ENCODE data around the gene NOTCH2. TPM values are rescaled to one million over a fixed set of nuclear protein-coding genes. Genes with fewer than 3 reads are reported as not detected.
A peak's percentile ranks its signal among the peaks of the same experiment; 100 is the strongest.

Gene NOTCH2
- total RNA-seq, 3 donors from 2014 or later = 57.7 to 99.3 (median 60.8) TPM

DNA sequence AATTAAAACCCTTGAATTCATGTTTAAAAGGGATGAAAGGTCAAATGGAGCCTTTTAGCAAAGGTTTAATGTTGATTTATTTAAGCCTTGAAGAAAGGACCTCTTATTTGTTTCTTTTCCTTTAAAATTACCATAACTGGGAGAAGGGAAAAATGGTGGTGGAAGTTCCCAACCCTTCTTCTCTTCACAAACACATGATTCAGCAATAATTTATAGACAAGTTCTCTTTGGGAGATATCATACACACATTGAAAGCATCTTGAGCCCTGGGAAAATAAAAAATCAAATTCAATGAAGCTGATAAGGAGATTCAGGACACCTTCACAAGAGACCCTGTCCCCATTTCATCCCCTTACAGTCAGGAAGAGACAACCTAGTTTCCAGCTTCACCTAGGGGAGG, 182.0 kb downstream of the NOTCH2 start:
- Histone ChIP-seq H3K4me1 (ENCODE audit: low read depth) (no peaks in the 10 kb centered on the region), H3K36me3 (ENCODE audit: low read depth) (no peaks in the 10 kb centered on the region), H3K4me3 (no peak overlapping the region), H3K9me3 (no peaks in the 10 kb centered on the region)
- TF ChIP-seq, protein P1, sequence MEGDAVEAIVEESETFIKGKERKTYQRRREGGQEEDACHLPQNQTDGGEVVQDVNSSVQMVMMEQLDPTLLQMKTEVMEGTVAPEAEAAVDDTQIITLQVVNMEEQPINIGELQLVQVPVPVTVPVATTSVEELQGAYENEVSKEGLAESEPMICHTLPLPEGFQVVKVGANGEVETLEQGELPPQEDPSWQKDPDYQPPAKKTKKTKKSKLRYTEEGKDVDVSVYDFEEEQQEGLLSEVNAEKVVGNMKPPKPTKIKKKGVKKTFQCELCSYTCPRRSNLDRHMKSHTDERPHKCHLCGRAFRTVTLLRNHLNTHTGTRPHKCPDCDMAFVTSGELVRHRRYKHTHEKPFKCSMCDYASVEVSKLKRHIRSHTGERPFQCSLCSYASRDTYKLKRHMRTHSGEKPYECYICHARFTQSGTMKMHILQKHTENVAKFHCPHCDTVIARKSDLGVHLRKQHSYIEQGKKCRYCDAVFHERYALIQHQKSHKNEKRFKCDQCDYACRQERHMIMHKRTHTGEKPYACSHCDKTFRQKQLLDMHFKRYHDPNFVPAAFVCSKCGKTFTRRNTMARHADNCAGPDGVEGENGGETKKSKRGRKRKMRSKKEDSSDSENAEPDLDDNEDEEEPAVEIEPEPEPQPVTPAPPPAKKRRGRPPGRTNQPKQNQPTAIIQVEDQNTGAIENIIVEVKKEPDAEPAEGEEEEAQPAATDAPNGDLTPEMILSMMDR (IDR thresholded peaks at IDR 0.05) = no peak
- intact Hi-C loops (cut with DNase I, micrococcal nuclease) = no loop called here
- DNase-seq (no peak), ATAC-seq (no peak)

DNA sequence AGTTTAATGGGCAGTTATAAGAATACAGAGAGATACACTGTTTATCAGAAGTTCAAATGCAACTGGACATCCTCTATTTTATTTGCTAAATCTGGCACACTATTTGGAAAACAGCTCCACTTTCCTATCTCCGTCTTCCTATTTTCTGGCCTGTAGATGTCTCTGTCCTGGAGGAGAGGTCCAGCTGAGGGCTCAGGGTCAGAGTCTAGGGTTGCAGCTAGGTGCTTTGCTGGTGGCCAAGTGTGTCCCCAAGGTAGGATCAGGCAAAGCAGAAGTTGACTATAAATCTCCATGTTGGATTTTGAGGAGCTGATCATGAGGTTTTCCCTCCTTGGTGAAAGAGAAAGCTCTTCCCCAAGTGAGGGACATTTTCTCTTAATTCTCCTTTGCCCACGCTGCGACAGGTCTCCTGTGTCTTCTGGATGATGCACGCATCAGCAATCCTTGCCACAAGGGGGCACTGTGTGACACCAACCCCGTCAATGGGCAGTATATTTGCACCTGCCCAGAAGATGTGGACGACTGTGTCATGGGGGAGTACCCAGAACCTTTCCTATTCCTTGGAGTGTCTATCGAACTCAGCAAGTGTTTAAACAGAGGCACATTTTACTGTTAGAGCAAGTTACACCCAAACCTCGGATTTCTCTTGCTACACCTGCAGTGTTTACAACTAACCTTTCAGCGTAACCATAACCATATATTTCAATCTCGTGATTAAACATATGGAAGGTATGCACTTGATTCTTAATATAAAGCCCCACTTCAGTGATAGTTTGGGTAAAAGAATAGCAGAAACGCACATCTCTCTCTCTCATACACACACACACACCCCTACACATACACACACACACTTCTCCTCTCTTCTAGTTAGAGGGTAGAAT, 183.3 kb downstream of the NOTCH2 start:
- Histone ChIP-seq H3K4me1 (ENCODE audit: low read depth) (no peaks in the 10 kb centered on the region), H3K36me3 (ENCODE audit: low read depth) (no peaks in the 10 kb centered on the region), H3K4me3 (no peak overlapping the region), H3K9me3 (no peaks in the 10 kb centered on the region)
- ATAC-seq = peak; percentile 86
- peak; percentile 47 to 87 (median 72) for DNase-seq
- TF ChIP-seq, protein P1 (IDR thresholded peaks at IDR 0.05) = peak; percentile 61
- intact Hi-C loops (cut with DNase I, micrococcal nuclease) = no loop called here

- H3K4me1 ChIP-seq (ENCODE audit: low read depth) = no peaks in the 10 kb centered on the region
- DNase-seq = no peak
- no peak overlapping the region for H3K4me3 ChIP-seq
- ATAC-seq = no peak
- H3K9me3 ChIP-seq = no peaks in the 10 kb centered on the region
- TF ChIP-seq, protein P1 (IDR thresholded peaks at IDR 0.05) = no peak
- no peaks in the 10 kb centered on the region for H3K36me3 ChIP-seq (ENCODE audit: low read depth)
- intact Hi-C loops (cut with DNase I, micrococcal nuclease) = no loop called here
These were observed 184.8 kb downstream of the NOTCH2 start for GRCh38 chr1:119884711-119885110.

GRCh38 chr1:119883826-119884225, 185.6 kb downstream of the NOTCH2 start:
- Histone ChIP-seq H3K9me3 (no peaks in the 10 kb centered on the region), H3K4me1 (ENCODE audit: low read depth) (no peaks in the 10 kb centered on the region), H3K36me3 (ENCODE audit: low read depth) (no peaks in the 10 kb centered on the region), H3K4me3 (no peak overlapping the region)
- intact Hi-C loops (cut with DNase I, micrococcal nuclease) = no loop called here
- ATAC-seq (no peak), DNase-seq (no peak)
- TF ChIP-seq, protein P1 (IDR thresholded peaks at IDR 0.05) = no peak

DNA sequence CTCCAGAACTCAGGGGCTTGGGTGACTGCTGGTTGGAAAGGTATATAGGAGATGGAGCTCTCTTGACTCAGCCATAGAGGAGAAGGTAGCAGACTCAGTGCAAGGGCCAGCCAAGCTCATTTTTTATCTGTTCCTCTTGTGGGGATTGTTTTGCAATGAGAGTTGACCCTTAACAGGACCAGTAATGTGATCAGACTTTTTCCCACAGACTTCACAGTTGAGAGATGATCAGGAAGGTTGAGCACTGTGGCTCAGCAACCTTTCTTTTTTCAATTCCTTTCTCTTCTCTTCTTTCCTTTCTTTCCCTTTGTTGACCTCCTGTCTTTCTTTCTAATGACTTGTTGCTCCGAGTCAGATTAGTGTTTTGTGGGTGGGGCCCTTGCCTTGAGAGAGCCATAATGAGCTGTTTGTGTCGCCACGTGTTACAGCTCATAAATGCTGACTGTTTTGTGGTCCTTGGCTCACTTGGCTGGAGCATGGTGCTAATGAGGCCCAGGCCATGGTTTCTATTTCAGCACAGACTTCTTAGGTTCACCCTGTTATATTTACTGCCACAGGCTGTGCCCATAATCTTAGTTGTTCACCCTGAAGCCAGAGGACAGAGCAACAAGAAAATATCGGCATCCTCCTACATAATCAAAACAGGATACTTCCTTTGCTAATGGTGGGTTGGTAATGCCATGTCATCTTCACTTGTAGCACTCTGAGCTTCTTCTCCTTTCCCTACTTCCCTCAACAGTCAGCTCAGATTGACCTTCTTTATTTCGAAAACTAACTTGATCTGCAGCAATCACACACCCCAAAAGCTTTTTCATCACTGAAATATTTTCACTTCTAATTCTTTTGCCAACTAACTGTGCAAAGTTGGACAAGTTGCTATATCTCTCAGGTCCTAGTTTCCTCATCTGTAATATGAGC, 187.1 kb downstream of the NOTCH2 start:
- H3K36me3 ChIP-seq (ENCODE audit: low read depth) = no peaks in the 10 kb centered on the region
- no peaks in the 10 kb centered on the region for H3K9me3 ChIP-seq
- H3K4me1 ChIP-seq (ENCODE audit: low read depth) = no peaks in the 10 kb centered on the region
- DNase-seq (peak in 1 of 3 donors; percentile 68), ATAC-seq (peak; percentile 79)
- no peak overlapping the region for H3K4me3 ChIP-seq
- intact Hi-C loops (cut with DNase I, micrococcal nuclease) = no loop called here
- TF ChIP-seq, protein P1 (IDR thresholded peaks at IDR 0.05) = no peak

Data from mucosa of descending colon (tissue), 3 donors.